ENCODE measurements around the gene SLC24A4.

The SLC24A4 gene

GRCh38 chr14:92417759-92418158, 94.8 kb downstream of the SLC24A4 start:
- no peaks in the 10 kb centered on the region for H3K79me2 ChIP-seq (ENCODE audit: insufficient read depth, low read length)
- H4K20me1 ChIP-seq (ENCODE audit: low read depth, low read length) = no peaks in the 10 kb centered on the region; the same call in 1 of the 2 replicates
- TF ChIP-seq CTCF (IDR thresholded peaks at IDR 0.05; ENCODE audit: insufficient read depth, low read length, poor library complexity, severe bottlenecking) (no peak), EZH2phosphoT487 (conservative IDR thresholded peaks at IDR 0.05; ENCODE audit: low read length) (no peak)
- H3K4me2 ChIP-seq (ENCODE audit: low read depth, low read length, poor library complexity, severe bottlenecking) = no peak overlapping the region
- H3K9me2 ChIP-seq (replicated peaks; ENCODE audit: insufficient read depth, low read length) = no peaks in the 10 kb centered on the region
- H3K4me3 ChIP-seq (ENCODE audit: insufficient read depth, low read length, poor library complexity, severe bottlenecking) = no peak overlapping the region
- no peaks in the 10 kb centered on the region for H3F3A ChIP-seq (ENCODE audit: insufficient read depth)
- no peaks in the 10 kb centered on the region for H3K27me3 ChIP-seq (ENCODE audit: low read length)
- no peak overlapping the region for H2AFZ ChIP-seq (ENCODE audit: low read depth, low read length, severe bottlenecking)
- H3K9me3 ChIP-seq (ENCODE audit: insufficient read depth, low read length) = no peaks in the 10 kb centered on the region
- no peaks in the 10 kb centered on the region for H3K36me3 ChIP-seq (ENCODE audit: low read length)
- H3K27ac ChIP-seq (ENCODE audit: low read depth, low read length) = no peak overlapping the region
- H3K9ac ChIP-seq (ENCODE audit: low read length) = no peak overlapping the region

- Histone ChIP-seq H3K9ac (ENCODE audit: low read length) (no peak overlapping the region), H3K27me3 (ENCODE audit: low read length) (no peaks in the 10 kb centered on the region), H3K9me2 (replicated peaks; ENCODE audit: insufficient read depth, low read length) (no peaks in the 10 kb centered on the region), H3K4me2 (ENCODE audit: low read depth, low read length, poor library complexity, severe bottlenecking) (no peak overlapping the region), H3K4me3 (ENCODE audit: insufficient read depth, low read length, poor library complexity, severe bottlenecking) (no peak overlapping the region), H3K27ac (ENCODE audit: low read depth, low read length) (no peak overlapping the region), H4K20me1 (ENCODE audit: low read depth, low read length) (no peaks in the 10 kb centered on the region), H2AFZ (ENCODE audit: low read depth, low read length, severe bottlenecking) (no peak overlapping the region), H3K36me3 (ENCODE audit: low read length) (no peaks in the 10 kb centered on the region), H3F3A (ENCODE audit: insufficient read depth) (no peaks in the 10 kb centered on the region), H3K9me3 (ENCODE audit: insufficient read depth, low read length) (no peaks in the 10 kb centered on the region), H3K79me2 (ENCODE audit: insufficient read depth, low read length) (no peaks in the 10 kb centered on the region)
- no peak for TF ChIP-seq CTCF (IDR thresholded peaks at IDR 0.05; ENCODE audit: insufficient read depth, low read length, poor library complexity, severe bottlenecking)
- no peak for TF ChIP-seq EZH2phosphoT487 (conservative IDR thresholded peaks at IDR 0.05; ENCODE audit: low read length)
These were observed 98.8 kb downstream of the SLC24A4 start for GRCh38 chr14:92421751-92422150.

GRCh38 chr14:92425101-92425500, 102.1 kb downstream of the SLC24A4 start:
- Histone ChIP-seq H3K9ac (ENCODE audit: low read length) (no peak overlapping the region), H3K4me3 (ENCODE audit: insufficient read depth, low read length, poor library complexity, severe bottlenecking) (no peak overlapping the region), H3K4me2 (ENCODE audit: low read depth, low read length, poor library complexity, severe bottlenecking) (no peak overlapping the region), H3K27me3 (ENCODE audit: low read length) (no peaks in the 10 kb centered on the region), H4K20me1 (ENCODE audit: low read depth, low read length) (no peaks in the 10 kb centered on the region), H3F3A (ENCODE audit: insufficient read depth) (no peaks in the 10 kb centered on the region), H3K36me3 (ENCODE audit: low read length) (no peaks in the 10 kb centered on the region), H3K9me2 (replicated peaks; ENCODE audit: insufficient read depth, low read length) (no peaks in the 10 kb centered on the region), H3K9me3 (ENCODE audit: insufficient read depth, low read length) (no peaks in the 10 kb centered on the region), H3K27ac (ENCODE audit: low read depth, low read length) (no peak overlapping the region), H3K79me2 (ENCODE audit: insufficient read depth, low read length) (no peaks in the 10 kb centered on the region), H2AFZ (ENCODE audit: low read depth, low read length, severe bottlenecking) (no peak overlapping the region)
- TF ChIP-seq CTCF (IDR thresholded peaks at IDR 0.05; ENCODE audit: insufficient read depth, low read length, poor library complexity, severe bottlenecking) (no peak), EZH2phosphoT487 (conservative IDR thresholded peaks at IDR 0.05; ENCODE audit: low read length) (no peak)
